ENCODE results near the gene BMP7. TPM values are rescaled to one million over a fixed set of nuclear protein-coding genes. Genes with fewer than 3 reads are reported as not detected.

BMP7 gene
- total and polyA plus RNA-seq, 9 of the 15 experiments (the other 6 are each of a cell fraction or from before 2014, with no cell fraction given) = 0.18 TPM; not detected in 8

DNA sequence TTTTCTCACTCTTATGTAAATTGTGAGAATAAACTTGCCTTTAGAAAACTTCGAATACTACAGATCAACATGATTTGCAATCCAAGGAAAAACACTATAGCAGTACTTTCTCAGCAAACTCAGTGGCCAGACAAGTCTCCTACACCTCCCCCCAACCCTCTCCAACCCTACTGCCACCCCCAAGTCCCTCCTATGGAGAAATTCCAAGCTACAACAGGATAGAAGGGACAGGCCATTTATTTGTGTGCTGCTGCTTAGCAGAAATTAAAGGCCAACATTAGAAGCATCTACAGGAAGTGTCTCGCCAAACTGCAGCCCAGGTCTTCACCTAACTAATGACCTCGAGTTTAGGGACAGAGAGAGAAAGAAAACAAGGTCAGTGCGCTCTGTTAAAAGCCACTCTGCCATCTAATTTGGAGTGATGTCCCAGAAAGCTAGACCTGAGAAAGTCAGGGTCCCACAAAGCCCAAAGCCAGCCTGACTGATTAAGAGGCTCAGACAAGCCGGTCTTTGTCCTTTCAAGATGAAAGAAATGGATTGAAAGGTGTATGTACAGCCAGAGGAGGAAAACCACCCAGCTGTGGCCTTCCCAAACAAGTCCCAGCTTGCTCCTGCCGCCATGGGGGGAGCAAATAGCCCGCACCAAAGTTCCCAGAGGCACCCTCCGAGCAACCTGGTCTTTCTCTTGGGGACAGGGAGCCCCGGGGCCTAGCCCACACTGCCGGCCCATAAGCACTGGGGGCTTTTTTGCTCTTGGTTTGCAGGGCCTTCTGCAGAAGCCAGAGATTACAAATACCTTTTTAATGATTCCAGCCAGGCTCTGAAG, 3.4 kb downstream of the BMP7 start:
- TF ChIP-seq, protein P1, sequence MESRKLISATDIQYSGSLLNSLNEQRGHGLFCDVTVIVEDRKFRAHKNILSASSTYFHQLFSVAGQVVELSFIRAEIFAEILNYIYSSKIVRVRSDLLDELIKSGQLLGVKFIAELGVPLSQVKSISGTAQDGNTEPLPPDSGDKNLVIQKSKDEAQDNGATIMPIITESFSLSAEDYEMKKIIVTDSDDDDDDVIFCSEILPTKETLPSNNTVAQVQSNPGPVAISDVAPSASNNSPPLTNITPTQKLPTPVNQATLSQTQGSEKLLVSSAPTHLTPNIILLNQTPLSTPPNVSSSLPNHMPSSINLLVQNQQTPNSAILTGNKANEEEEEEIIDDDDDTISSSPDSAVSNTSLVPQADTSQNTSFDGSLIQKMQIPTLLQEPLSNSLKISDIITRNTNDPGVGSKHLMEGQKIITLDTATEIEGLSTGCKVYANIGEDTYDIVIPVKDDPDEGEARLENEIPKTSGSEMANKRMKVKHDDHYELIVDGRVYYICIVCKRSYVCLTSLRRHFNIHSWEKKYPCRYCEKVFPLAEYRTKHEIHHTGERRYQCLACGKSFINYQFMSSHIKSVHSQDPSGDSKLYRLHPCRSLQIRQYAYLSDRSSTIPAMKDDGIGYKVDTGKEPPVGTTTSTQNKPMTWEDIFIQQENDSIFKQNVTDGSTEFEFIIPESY (CRISPR knock-in tag; IDR thresholded peaks at IDR 0.05) = no peak
- TF ChIP-seq BACH1 (tag; IDR thresholded peaks at IDR 0.05) (peak; percentile 34; the same call in 1 of the 2 replicates), IRF9 (tag; IDR thresholded peaks at IDR 0.05) (no peak), ZBTB11 (CRISPR knock-in tag; IDR thresholded peaks at IDR 0.05) (peak in 1 of 3 experiments; percentile 72; a peak in 2 of 6 replicates), RBM14 (IDR thresholded peaks at IDR 0.05; ENCODE audit: borderline replicate concordance, insufficient read depth, low read depth, low read length) (no peak), SREBF2 (CRISPR knock-in tag; IDR thresholded peaks at IDR 0.05) (no peak), NFRKB (IDR thresholded peaks at IDR 0.05; ENCODE audit: low read depth) (no peak), CREBBP (IDR thresholded peaks at IDR 0.05; ENCODE audit: low read depth, low read length) (no peak), LEF1 (IDR thresholded peaks at IDR 0.05) (no peak)
- POLR2A ChIA-PET = interaction anchor here (0.7 to 1.0 kb wide), 2 partner anchors 10 to 15 kb away, joined by 3 to 4 read pairs; no protein-coding TSS in a partner anchor
- Histone ChIP-seq H3K4me2 (ENCODE audit: insufficient read depth, low read length) (no peak overlapping the region), H3K4me1 (replicated peaks in 1 of 2; ENCODE audit: control insufficient read depth in 2 of 2, insufficient read depth in 2 of 2, low read length in 2 of 2) (peaks cover 0 to 19% of the 10 kb centered on the region in 2 experiments; a peak in 2 of 5 replicates), H2AFZ (ENCODE audit: low read depth, low read length) (no peak overlapping the region), H3K9me1 (ENCODE audit: control insufficient read depth, insufficient read depth, low read length) (no peaks in the 10 kb centered on the region), H3K9ac (ENCODE audit: insufficient read depth in 1 of 2, low read depth in 2 of 2, low read length in 2 of 2) (no peak overlapping the region), H3K27ac (ENCODE audit: extremely low read depth, low read depth, low read length) (no peak overlapping the region), H4K20me1 (replicated peaks; ENCODE audit: control insufficient read depth, insufficient read depth, low read length) (0 out of 2 replicates have a peak, but pooled peaks cover 5% of the 10 kb centered on the region), H3K27me3 (ENCODE audit: control insufficient read depth in 2 of 2, insufficient read depth in 2 of 2, low read length in 2 of 2) (peaks cover 50 to 81% of the 10 kb centered on the region in 2 experiments), H3K36me3 (ENCODE audit: control insufficient read depth, insufficient read depth, low read length) (no peaks in the 10 kb centered on the region), H3K9me3 (replicated peaks; ENCODE audit: control insufficient read depth, insufficient read depth, low read depth, low read length) (no peaks in the 10 kb centered on the region), H3K4me3 (no peak overlapping the region), H3K79me2 (ENCODE audit: control insufficient read depth, insufficient read depth, low read length) (no peaks in the 10 kb centered on the region)
- DNase-seq (ENCODE audit: extremely low read depth in 1 of 4, low spot score in 3 of 4) (no peak), FAIRE-seq (no peak), ATAC-seq (no peak)
- 0% methylated on average over 10 of the region's 10 CpGs for WGBS (ENCODE audit: insufficient coverage, low coverage, missing lambda C conversion rate)
- intact Hi-C loops (cut with micrococcal nuclease) (no loop called here), in situ Hi-C loops (cut with MboI) (no loop called here)
- BruUV-seq (replicated peaks) = no TSS peak
- CTCF ChIA-PET (ENCODE audit: low intra/inter-chr PET ratio) = no interaction called here

Measured in K562 (cell line).